GM23338 (cell line): ENCODE results near the gene GALNT9. TPM values are rescaled to one million over a fixed set of nuclear protein-coding genes. Genes with fewer than 3 reads are reported as not detected.
"Not testable (repeated sequence)": the region's sequence is repeated elsewhere in the genome, so short reads cannot be mapped to it uniquely, and the experiment has no call there.

Experiments
- ATAC-seq: fragments of 200-7000 bp; cut with Tn5 transposase; 3 replicates; pipeline ENCODE4 v1.9.1; 2020
- DNase-seq: peaks from one replicate; pipeline ENCODE4 v3.0.0-alpha.2; 2015; ENCODE audit warnings: low spot score
- H2AFZ ChIP-seq: fragments of 200-600 bp; sonication (generic); 2 replicates; pipeline ENCODE4 v1.8.0; 2016; ENCODE audit warnings: antibody characterized with exemption, mild to moderate bottlenecking, moderate library complexity
- H3F3A ChIP-seq: fragments of 200-600 bp; sonication (generic); replicated peaks from 2 replicates; pipeline ENCODE4 v1.8.0; 2017; ENCODE audit warnings: antibody characterized with exemption, mixed run types, low read depth
- H3K27ac ChIP-seq: fragments of 200-600 bp; sonication (generic); 2 replicates; pipeline ENCODE4 v1.6.1; 2016; ENCODE audit warnings: low read depth
- H3K27me3 ChIP-seq: fragments of 200-600 bp; sonication (generic); 2 replicates; pipeline ENCODE4 v1.8.0; 2016; ENCODE audit warnings: mild to moderate bottlenecking, mixed run types, moderate library complexity; ENCODE audit not compliant: insufficient read depth
- H3K36me3 ChIP-seq: fragments of 200-600 bp; sonication (generic); 2 replicates; pipeline ENCODE4 v1.8.0; 2016; ENCODE audit warnings: mild to moderate bottlenecking; ENCODE audit not compliant: insufficient read depth
- H3K4me1 ChIP-seq: fragments of 200-600 bp; sonication (generic); 2 replicates; pipeline ENCODE4 v1.8.0; 2016; ENCODE audit warnings: mild to moderate bottlenecking, moderate library complexity; ENCODE audit not compliant: insufficient read depth
- H3K4me2 ChIP-seq: fragments of 200-600 bp; sonication (generic); 2 replicates; pipeline ENCODE4 v1.7.1; 2017; ENCODE audit warnings: mixed run types
- H3K4me3 ChIP-seq: fragments of 200-600 bp; sonication (generic); 2 replicates; pipeline ENCODE4 v1.6.1; 2016; ENCODE audit warnings: mixed run types
- H3K79me2 ChIP-seq: fragments of 200-600 bp; sonication (generic); replicated peaks from 2 replicates; pipeline ENCODE4 v1.8.0; 2017; ENCODE audit warnings: mild to moderate bottlenecking; ENCODE audit not compliant: insufficient read depth
- H3K9me2 ChIP-seq: fragments of 200-600 bp; sonication (generic); 2 replicates; pipeline ENCODE4 v1.8.0; 2017; ENCODE audit not compliant: insufficient read depth
- H4K20me1 ChIP-seq: fragments of 200-600 bp; sonication (generic); replicated peaks from 2 replicates; pipeline ENCODE4 v1.8.0; 2017; ENCODE audit warnings: mild to moderate bottlenecking; ENCODE audit not compliant: insufficient read depth
- H3K27ac Mint-ChIP-seq: 2 replicates; pipeline ENCODE4 v1.8.0; 2020; ENCODE audit warnings: inconsistent platforms, mild to moderate bottlenecking, moderate library complexity, mixed read lengths
- H3K27me3 Mint-ChIP-seq: 3 replicates; pipeline ENCODE4 v1.8.0; 2022; ENCODE audit warnings: low read depth, mild to moderate bottlenecking, moderate library complexity, mixed read lengths, inconsistent platforms; ENCODE audit not compliant: insufficient read depth, poor library complexity
- H3K36me3 Mint-ChIP-seq: 3 replicates; pipeline ENCODE4 v1.8.0; 2021; ENCODE audit warnings: low read depth, mild to moderate bottlenecking, inconsistent platforms, moderate library complexity, mixed read lengths
- H3K4me1 Mint-ChIP-seq: 3 replicates; pipeline ENCODE4 v1.8.0; 2020; ENCODE audit warnings: mild to moderate bottlenecking, inconsistent platforms, mixed read lengths
- H3K4me3 Mint-ChIP-seq: 3 replicates; pipeline ENCODE4 v1.8.0; 2021; ENCODE audit warnings: moderate library complexity, mild to moderate bottlenecking, inconsistent platforms, mixed read lengths
- H3K9me3 Mint-ChIP-seq: 3 replicates; pipeline ENCODE4 v1.8.0; 2020; ENCODE audit warnings: moderate library complexity, mild to moderate bottlenecking, inconsistent platforms, mixed read lengths
- CREB1 ChIP-seq: fragments of 250-450 bp; sonication (Bioruptor Pico); IDR thresholded peaks from 2 replicates; pipeline ENCODE4 v1.5.0; 2020; ENCODE audit warnings: low read depth, mild to moderate bottlenecking, moderate library complexity
- ETS1 ChIP-seq: IDR thresholded peaks from 2 replicates; pipeline ENCODE4 v1.6.1; 2016; ENCODE audit warnings: antibody characterized with exemption
- EZH2phosphoT487 ChIP-seq: fragments of 200-600 bp; sonication (generic); IDR thresholded peaks from one replicate; pipeline ENCODE4 v1.8.1; 2018; ENCODE audit warnings: antibody characterized with exemption; ENCODE audit not compliant: unreplicated experiment
- JUNB ChIP-seq: IDR thresholded peaks from one replicate; pipeline ENCODE4 v1.6.1; 2016; ENCODE audit warnings: antibody characterized with exemption; ENCODE audit not compliant: unreplicated experiment
- NANOG ChIP-seq: IDR thresholded peaks from 2 replicates; pipeline ENCODE4 v1.6.1; 2016; ENCODE audit warnings: antibody characterized with exemption, borderline replicate concordance
- POLR2AphosphoS5 ChIP-seq: IDR thresholded peaks from 2 replicates; pipeline ENCODE4 v1.6.1; 2016; ENCODE audit warnings: antibody characterized with exemption, low read depth
- REST ChIP-seq: IDR thresholded peaks from one replicate; pipeline ENCODE4 v1.6.1; 2018; ENCODE audit warnings: antibody characterized with exemption; ENCODE audit not compliant: unreplicated experiment
- ZNF114 ChIP-seq: fragments of 250-450 bp; sonication (Bioruptor Pico); IDR thresholded peaks from 2 replicates; pipeline ENCODE4 v1.5.0; 2020; ENCODE audit warnings: mild to moderate bottlenecking, moderate library complexity
- ZNF331 ChIP-seq: fragments of 250-450 bp; sonication (Bioruptor Pico); IDR thresholded peaks from 2 replicates; pipeline ENCODE4 v1.5.0; 2020; ENCODE audit warnings: low read depth, mild to moderate bottlenecking, moderate library complexity
- ZNF462 ChIP-seq: fragments of 250-450 bp; sonication (Bioruptor Pico); IDR thresholded peaks from 2 replicates; pipeline ENCODE4 v1.5.0; 2020; ENCODE audit warnings: mild to moderate bottlenecking, moderate library complexity
- polyA plus RNA-seq: library from polyadenylated mRNA; unstranded; fragments of >200 nt; fragmentation: Nextera tagmentation; extraction: Ambion mirVana; gene quantifications from 2 replicates; pipeline ENCODE4 v1.2.1, GENCODE V29; 2016
- total RNA-seq: library from RNA; depleted of rRNA; stranded (reverse); fragments of >200 nt; shearing (Covaris generic); gene quantifications from 2 replicates; pipeline ENCODE4 v1.2.3, GENCODE V29; 2014

GALNT9 gene
- total and polyA plus RNA-seq, 2 experiments from 2014 or later = 0.81 to 2.5 TPM

GRCh38 chr12:132195242-132195641 is 134.1 kb downstream of the GALNT9 start:
- not testable (repeated sequence) for H3K27ac ChIP-seq, H3K36me3 ChIP-seq, H3F3A ChIP-seq, H3K4me1 Mint-ChIP-seq, H3K79me2 ChIP-seq, H3K27ac Mint-ChIP-seq, H3K4me2 ChIP-seq, DNase-seq, ATAC-seq, H3K4me3 ChIP-seq, H2AFZ ChIP-seq, H3K36me3 Mint-ChIP-seq, H3K4me3 Mint-ChIP-seq, H3K9me2 ChIP-seq, H3K4me1 ChIP-seq, H4K20me1 ChIP-seq
- peaks cover 21% of the 10 kb centered on the region for H3K27me3 ChIP-seq
- peaks cover 42% of the 10 kb centered on the region for H3K27me3 Mint-ChIP-seq
- peaks cover 13% of the 10 kb centered on the region for H3K9me3 Mint-ChIP-seq

- no peak overlapping the region for H3K27ac ChIP-seq
- no peak for DNase-seq
- no peak overlapping the region for H2AFZ ChIP-seq
- H3K9me2 ChIP-seq = no peaks in the 10 kb centered on the region
- Mint-ChIP-seq H3K27ac (no peak overlapping the region), H3K27me3 (peaks cover 44% of the 10 kb centered on the region), H3K9me3 (peaks cover 13% of the 10 kb centered on the region), H3K4me3 (no peak overlapping the region), H3K36me3 (peaks cover 6% of the 10 kb centered on the region), H3K4me1 (0 out of 3 replicates have a peak, but pooled peaks cover 2% of the 10 kb centered on the region)
- no peaks in the 10 kb centered on the region for H3K36me3 ChIP-seq
- ATAC-seq = no peak
- H3K4me3 ChIP-seq = no peak overlapping the region
- H3K27me3 ChIP-seq = peaks cover 23% of the 10 kb centered on the region
- H3K79me2 ChIP-seq = no peaks in the 10 kb centered on the region
- no peaks in the 10 kb centered on the region for H4K20me1 ChIP-seq
- H3K4me1 ChIP-seq = no peaks in the 10 kb centered on the region
- no peak overlapping the region for H3K4me2 ChIP-seq
- no peaks in the 10 kb centered on the region for H3F3A ChIP-seq
- no peak for TF ChIP-seq ZNF462
- no peak for TF ChIP-seq ZNF331 (CRISPR knock-in tag)
- no peak for TF ChIP-seq ZNF114
- TF ChIP-seq NANOG = no peak
- no peak for TF ChIP-seq EZH2phosphoT487
- TF ChIP-seq CREB1 = no peak
- no peak for TF ChIP-seq ETS1
- no peak for TF ChIP-seq REST
- no peak for TF ChIP-seq POLR2AphosphoS5
- TF ChIP-seq JUNB = no peak
Measured at GRCh38 chr12:132194556-132194955, 134.8 kb downstream of the GALNT9 start.
